SK-N-SH treated with all-trans-retinoic acid at 6 μM for 48 hours (cell line): ENCODE data around the gene UROS.

Experiments used
- ATAC-seq: fragments of 200-7000 bp; cut with Tn5 transposase; 3 replicates; pipeline ENCODE4 v1.9.1; 2020; ENCODE audit warnings: mild to moderate bottlenecking, moderate library complexity
- ARNTL ChIP-seq: fragments of 450-650 bp; formaldehyde crosslinking; IDR thresholded peaks from 2 replicates; pipeline ENCODE4 v1.5.0; 2020; ENCODE audit warnings: low read depth, mild to moderate bottlenecking, moderate library complexity, borderline replicate concordance
- BACH2 ChIP-seq: fragments of 250-450 bp; sonication (Bioruptor Pico); IDR thresholded peaks from 2 replicates; pipeline ENCODE4 v1.9.0; 2021; ENCODE audit warnings: mild to moderate bottlenecking, borderline replicate concordance
- CSDC2 ChIP-seq: fragments of 250-450 bp; sonication (Bioruptor Pico); IDR thresholded peaks from 2 replicates; pipeline ENCODE4 v1.5.0; 2020; ENCODE audit warnings: mild to moderate bottlenecking, moderate library complexity
- GLIS3 ChIP-seq: fragments of 250-450 bp; sonication (Bioruptor Pico); IDR thresholded peaks from 2 replicates; pipeline ENCODE4 v1.5.0; 2020; ENCODE audit warnings: mild to moderate bottlenecking, moderate library complexity
- ISL1 ChIP-seq: fragments of 250-450 bp; sonication (Bioruptor Pico); IDR thresholded peaks from 2 replicates; pipeline ENCODE4 v2.1.2; 2022; ENCODE audit warnings: mild to moderate bottlenecking, moderate library complexity
- OSR1 ChIP-seq: fragments of 250-450 bp; sonication (Bioruptor Pico); IDR thresholded peaks from 2 replicates; pipeline ENCODE4 v1.8.0; 2022; ENCODE audit warnings: moderate library complexity, mild to moderate bottlenecking, inconsistent platforms
- PPARA ChIP-seq: fragments of 250-450 bp; sonication (Bioruptor Pico); IDR thresholded peaks from 2 replicates; pipeline ENCODE4 v1.5.0; 2020; ENCODE audit warnings: mild to moderate bottlenecking, borderline replicate concordance
- TOX ChIP-seq: fragments of 250-450 bp; sonication (Bioruptor Pico); IDR thresholded peaks from 2 replicates; pipeline ENCODE4 v1.8.0; 2021; ENCODE audit warnings: mild to moderate bottlenecking, moderate library complexity, borderline replicate concordance
- ZC3H10 ChIP-seq: fragments of 250-450 bp; sonication (Bioruptor Pico); IDR thresholded peaks from 2 replicates; pipeline ENCODE4 v1.5.1; 2021; ENCODE audit warnings: mild to moderate bottlenecking, moderate library complexity
- ZFP3 ChIP-seq: fragments of 250-450 bp; sonication (Bioruptor Pico); IDR thresholded peaks from 2 replicates; pipeline ENCODE4 v1.5.0; 2020; ENCODE audit warnings: mild to moderate bottlenecking, moderate library complexity
- ZFP30 ChIP-seq: fragments of 450-650 bp; formaldehyde crosslinking; IDR thresholded peaks from 2 replicates; pipeline ENCODE4 v1.5.0; 2022; ENCODE audit warnings: mild to moderate bottlenecking, moderate library complexity
- ZNF565 ChIP-seq: fragments of 450-650 bp; formaldehyde crosslinking; conservative IDR thresholded peaks from 2 replicates; pipeline ENCODE4 v1.5.0; 2020; ENCODE audit warnings: low read depth, mild to moderate bottlenecking, moderate library complexity
- ZNF8 ChIP-seq: fragments of 450-650 bp; formaldehyde crosslinking; IDR thresholded peaks from 2 replicates; pipeline ENCODE4 v1.5.0; 2020; ENCODE audit warnings: mild to moderate bottlenecking, moderate library complexity
- TF ChIP-seq, protein P1 (sequence below): fragments of 250-450 bp; sonication (Bioruptor Pico); IDR thresholded peaks from 2 replicates; pipeline ENCODE4 v1.5.1; 2020; ENCODE audit warnings: low read depth, mild to moderate bottlenecking, moderate library complexity
- TF ChIP-seq, protein P2 (sequence below): fragments of 250-450 bp; sonication (Bioruptor Pico); IDR thresholded peaks from 2 replicates; pipeline ENCODE4 v1.5.1; 2021; ENCODE audit warnings: mild to moderate bottlenecking, moderate library complexity
- TF ChIP-seq, protein P3 (sequence below): fragments of 250-450 bp; sonication (Bioruptor Pico); IDR thresholded peaks from 2 replicates; pipeline ENCODE4 v1.8.0; 2021; ENCODE audit warnings: low read depth, mild to moderate bottlenecking, moderate library complexity, borderline replicate concordance
- TF ChIP-seq, protein P4 (sequence below): fragments of 250-450 bp; sonication (Bioruptor Pico); IDR thresholded peaks from 2 replicates; pipeline ENCODE4 v1.8.0; 2020; ENCODE audit warnings: mild to moderate bottlenecking, moderate library complexity, borderline replicate concordance
- TF ChIP-seq, protein P5 (sequence below): fragments of 250-450 bp; sonication (Bioruptor Pico); IDR thresholded peaks from 2 replicates; pipeline ENCODE4 v1.5.0; 2020; ENCODE audit warnings: mild to moderate bottlenecking, moderate library complexity

Gene UROS

DNA sequence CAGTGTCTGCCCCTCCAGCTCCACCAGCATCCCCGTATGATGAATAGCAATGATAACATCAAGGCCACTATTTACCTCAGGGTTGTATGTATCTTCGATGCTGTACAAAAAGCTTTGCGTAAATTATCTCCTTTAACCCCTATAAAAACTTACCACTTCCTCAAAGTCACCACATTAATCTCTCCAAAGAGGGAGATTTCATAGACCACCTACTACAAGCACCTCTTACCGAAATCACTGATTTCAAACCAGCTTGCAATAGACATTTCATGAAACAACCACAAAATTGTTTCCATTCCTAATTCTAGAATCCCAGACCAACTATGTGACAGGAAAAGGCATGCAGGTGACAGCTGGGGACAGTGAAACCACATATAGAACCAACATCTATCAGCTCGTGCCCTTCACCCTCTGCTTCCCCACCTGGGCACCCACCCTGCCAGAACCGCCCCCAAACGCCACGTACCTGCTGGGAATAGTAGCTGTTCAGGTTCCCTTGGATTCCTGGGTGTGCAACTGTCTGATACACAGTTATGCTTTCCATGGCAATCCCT, 27.3 kb downstream of the UROS start:
- no peak for TF ChIP-seq TOX (CRISPR knock-in tag)
- TF ChIP-seq ARNTL (CRISPR knock-in tag): no peak
- TF ChIP-seq, protein P1, sequence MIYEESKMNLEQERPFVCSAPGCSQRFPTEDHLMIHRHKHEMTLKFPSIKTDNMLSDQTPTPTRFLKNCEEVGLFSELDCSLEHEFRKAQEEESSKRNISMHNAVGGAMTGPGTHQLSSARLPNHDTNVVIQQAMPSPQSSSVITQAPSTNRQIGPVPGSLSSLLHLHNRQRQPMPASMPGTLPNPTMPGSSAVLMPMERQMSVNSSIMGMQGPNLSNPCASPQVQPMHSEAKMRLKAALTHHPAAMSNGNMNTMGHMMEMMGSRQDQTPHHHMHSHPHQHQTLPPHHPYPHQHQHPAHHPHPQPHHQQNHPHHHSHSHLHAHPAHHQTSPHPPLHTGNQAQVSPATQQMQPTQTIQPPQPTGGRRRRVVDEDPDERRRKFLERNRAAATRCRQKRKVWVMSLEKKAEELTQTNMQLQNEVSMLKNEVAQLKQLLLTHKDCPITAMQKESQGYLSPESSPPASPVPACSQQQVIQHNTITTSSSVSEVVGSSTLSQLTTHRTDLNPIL (CRISPR knock-in tag): no peak
- ATAC-seq: no peak

DNA sequence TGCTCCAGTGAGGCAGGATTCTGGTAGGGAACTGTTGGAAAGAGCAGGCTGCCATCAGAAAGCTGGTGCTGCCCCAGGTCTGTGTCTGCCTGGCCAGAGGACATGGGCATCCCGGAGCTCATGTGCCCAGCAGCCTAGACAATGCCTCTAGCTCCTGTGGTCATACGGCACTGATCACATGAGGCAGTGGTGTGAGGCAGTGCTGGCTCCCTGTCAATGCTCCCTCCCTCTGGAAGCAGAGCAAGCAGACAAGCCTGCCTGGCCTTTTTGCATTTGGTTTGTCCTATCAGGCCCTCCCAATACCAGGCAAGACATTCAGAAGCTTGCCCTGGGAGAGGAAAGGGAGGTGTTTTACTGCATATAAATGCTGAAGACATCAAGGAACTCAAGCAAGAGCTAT, 27.9 kb downstream of the UROS start:
- no peak for ATAC-seq
- TF ChIP-seq ARNTL (CRISPR knock-in tag): no peak
- no peak for TF ChIP-seq ZNF8 (CRISPR knock-in tag)
- TF ChIP-seq ISL1 (CRISPR knock-in tag): no peak
- TF ChIP-seq, protein P2, sequence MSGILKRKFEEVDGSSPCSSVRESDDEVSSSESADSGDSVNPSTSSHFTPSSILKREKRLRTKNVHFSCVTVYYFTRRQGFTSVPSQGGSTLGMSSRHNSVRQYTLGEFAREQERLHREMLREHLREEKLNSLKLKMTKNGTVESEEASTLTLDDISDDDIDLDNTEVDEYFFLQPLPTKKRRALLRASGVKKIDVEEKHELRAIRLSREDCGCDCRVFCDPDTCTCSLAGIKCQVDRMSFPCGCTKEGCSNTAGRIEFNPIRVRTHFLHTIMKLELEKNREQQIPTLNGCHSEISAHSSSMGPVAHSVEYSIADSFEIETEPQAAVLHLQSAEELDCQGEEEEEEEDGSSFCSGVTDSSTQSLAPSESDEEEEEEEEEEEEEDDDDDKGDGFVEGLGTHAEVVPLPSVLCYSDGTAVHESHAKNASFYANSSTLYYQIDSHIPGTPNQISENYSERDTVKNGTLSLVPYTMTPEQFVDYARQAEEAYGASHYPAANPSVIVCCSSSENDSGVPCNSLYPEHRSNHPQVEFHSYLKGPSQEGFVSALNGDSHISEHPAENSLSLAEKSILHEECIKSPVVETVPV (CRISPR knock-in tag): no peak

DNA sequence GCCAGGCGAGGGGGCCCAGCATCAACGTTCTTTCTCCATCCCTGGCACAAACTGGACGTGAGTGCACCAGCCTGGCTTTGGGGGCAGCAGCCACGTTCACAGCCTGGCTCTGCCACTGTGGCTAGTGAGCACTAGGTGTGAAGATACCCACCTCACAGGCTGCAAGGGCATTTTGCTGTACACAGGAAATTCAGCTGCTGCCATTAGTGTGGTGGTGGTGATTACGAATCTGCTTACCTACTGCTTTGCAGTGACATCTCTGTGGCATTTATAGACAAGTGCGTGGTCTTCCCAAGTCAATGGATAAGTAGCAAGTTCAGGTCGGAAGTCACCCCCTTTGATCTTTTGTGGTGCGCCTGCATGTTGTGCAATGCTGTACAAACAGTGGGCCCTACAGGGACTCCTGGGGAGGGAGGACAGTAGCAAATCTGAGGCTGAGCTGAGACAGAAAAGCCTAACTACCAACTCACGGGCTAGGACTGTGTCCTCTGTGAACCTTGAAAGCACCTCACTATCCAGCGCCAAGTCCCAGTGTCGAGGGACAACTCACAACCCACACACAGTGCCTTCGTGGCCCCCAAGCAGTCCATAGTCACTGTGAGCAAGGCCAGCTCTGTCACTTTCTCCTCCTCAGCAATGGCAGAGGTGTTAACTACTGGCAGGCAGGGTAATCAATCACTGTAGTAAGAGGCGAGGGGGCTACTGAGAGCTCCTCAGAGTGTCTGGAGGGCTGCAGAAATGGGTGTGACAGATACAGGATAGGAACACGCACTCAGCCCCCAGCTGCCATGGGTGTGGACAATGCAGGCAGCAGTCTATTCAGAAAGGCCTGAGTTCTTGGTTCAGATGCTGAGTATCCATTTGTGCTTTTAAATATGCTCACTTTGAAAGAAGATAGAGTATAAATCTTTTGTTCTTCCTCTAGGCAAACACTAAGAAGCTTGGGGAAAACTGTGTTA, 30.4 kb downstream of the UROS start:
- TF ChIP-seq GLIS3 (CRISPR knock-in tag) (no peak), ZFP3 (CRISPR knock-in tag) (no peak), ZNF565 (CRISPR knock-in tag) (no peak), ZNF8 (CRISPR knock-in tag) (no peak), PPARA (CRISPR knock-in tag) (no peak), ARNTL (CRISPR knock-in tag) (no peak), ZFP30 (no peak)
- TF ChIP-seq, protein P2 (CRISPR knock-in tag): no peak
- TF ChIP-seq, protein P3, sequence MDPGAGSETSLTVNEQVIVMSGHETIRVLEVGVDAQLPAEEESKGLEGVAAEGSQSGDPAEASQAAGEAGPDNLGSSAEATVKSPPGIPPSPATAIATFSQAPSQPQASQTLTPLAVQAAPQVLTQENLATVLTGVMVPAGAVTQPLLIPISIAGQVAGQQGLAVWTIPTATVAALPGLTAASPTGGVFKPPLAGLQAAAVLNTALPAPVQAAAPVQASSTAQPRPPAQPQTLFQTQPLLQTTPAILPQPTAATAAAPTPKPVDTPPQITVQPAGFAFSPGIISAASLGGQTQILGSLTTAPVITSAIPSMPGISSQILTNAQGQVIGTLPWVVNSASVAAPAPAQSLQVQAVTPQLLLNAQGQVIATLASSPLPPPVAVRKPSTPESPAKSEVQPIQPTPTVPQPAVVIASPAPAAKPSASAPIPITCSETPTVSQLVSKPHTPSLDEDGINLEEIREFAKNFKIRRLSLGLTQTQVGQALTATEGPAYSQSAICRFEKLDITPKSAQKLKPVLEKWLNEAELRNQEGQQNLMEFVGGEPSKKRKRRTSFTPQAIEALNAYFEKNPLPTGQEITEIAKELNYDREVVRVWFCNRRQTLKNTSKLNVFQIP (CRISPR knock-in tag): no peak
- TF ChIP-seq, all 23 proteins: peak for 0
- ATAC-seq: no peak

DNA sequence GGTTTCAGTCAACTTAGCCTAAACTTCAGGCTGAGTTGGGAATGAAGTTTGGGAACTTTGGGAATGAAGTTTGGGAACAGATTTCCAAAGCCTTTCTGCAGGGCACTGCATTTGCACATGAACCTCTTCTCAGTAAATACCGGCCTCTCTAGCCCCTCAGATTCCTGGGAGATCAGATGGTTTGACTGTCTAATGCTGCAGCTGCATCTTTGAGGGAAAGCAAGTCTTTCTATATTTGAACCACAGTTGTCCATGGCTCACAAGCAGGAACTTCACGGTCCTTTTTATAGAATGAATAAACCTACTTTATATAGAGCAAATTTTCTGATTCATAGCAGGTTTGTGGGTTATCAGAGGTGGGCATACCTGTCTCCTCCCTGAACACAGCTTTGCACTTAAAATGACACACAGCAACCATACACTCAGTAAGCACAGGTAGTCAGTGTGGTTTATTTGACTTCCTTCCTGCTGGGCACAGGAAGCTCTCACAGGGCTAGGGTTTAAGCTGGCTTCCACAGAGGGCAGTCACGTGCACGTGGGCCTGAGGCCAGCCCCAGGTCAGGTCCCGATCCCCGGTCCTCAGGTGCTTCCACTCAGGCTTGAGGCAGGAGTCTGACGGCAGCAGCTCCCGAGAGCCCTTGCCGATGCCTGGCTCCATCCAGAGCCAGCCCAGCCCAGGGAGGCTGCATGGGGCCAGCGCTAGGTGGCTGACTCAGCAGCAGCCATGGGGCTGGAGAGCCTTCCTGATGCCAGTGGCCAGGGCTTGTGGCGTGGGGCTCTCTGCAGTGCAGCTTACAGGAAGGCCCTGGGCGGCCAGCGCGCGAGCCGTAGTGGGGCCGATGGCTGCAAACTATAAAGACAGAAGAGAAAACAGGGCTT, 34.7 kb downstream of the UROS start:
- no peak for ATAC-seq

DNA sequence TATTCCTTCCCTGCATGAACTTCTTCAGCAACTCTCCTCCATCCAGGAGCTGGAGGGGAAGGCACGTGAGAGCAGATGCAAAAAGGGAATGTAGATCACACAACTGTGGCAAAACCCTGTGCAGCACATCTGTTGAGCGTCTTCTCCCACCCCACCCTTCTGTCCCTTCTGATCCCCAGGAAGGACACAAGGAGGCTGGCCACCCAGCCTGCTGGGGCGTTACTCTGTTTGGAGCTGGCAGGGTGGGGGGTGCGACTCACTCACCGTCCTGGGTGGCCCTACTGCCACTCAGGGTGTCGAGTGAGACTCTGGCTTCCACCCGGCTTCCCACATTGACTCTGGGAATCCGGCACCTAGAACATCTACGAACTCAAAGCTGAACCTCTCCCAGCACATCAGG, 37.3 kb downstream of the UROS start:
- TF ChIP-seq GLIS3 (CRISPR knock-in tag) (no peak), BACH2 (CRISPR knock-in tag) (no peak), ZNF8 (CRISPR knock-in tag) (no peak), ZNF565 (CRISPR knock-in tag) (no peak), ARNTL (CRISPR knock-in tag) (no peak)
- TF ChIP-seq, protein P4, sequence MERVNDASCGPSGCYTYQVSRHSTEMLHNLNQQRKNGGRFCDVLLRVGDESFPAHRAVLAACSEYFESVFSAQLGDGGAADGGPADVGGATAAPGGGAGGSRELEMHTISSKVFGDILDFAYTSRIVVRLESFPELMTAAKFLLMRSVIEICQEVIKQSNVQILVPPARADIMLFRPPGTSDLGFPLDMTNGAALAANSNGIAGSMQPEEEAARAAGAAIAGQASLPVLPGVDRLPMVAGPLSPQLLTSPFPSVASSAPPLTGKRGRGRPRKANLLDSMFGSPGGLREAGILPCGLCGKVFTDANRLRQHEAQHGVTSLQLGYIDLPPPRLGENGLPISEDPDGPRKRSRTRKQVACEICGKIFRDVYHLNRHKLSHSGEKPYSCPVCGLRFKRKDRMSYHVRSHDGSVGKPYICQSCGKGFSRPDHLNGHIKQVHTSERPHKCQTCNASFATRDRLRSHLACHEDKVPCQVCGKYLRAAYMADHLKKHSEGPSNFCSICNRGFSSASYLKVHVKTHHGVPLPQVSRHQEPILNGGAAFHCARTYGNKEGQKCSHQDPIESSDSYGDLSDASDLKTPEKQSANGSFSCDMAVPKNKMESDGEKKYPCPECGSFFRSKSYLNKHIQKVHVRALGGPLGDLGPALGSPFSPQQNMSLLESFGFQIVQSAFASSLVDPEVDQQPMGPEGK (CRISPR knock-in tag): no peak
- TF ChIP-seq, protein P5, sequence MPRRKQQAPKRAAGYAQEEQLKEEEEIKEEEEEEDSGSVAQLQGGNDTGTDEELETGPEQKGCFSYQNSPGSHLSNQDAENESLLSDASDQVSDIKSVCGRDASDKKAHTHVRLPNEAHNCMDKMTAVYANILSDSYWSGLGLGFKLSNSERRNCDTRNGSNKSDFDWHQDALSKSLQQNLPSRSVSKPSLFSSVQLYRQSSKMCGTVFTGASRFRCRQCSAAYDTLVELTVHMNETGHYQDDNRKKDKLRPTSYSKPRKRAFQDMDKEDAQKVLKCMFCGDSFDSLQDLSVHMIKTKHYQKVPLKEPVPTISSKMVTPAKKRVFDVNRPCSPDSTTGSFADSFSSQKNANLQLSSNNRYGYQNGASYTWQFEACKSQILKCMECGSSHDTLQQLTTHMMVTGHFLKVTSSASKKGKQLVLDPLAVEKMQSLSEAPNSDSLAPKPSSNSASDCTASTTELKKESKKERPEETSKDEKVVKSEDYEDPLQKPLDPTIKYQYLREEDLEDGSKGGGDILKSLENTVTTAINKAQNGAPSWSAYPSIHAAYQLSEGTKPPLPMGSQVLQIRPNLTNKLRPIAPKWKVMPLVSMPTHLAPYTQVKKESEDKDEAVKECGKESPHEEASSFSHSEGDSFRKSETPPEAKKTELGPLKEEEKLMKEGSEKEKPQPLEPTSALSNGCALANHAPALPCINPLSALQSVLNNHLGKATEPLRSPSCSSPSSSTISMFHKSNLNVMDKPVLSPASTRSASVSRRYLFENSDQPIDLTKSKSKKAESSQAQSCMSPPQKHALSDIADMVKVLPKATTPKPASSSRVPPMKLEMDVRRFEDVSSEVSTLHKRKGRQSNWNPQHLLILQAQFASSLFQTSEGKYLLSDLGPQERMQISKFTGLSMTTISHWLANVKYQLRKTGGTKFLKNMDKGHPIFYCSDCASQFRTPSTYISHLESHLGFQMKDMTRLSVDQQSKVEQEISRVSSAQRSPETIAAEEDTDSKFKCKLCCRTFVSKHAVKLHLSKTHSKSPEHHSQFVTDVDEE (CRISPR knock-in tag): no peak
- TF ChIP-seq, protein P3 (CRISPR knock-in tag): no peak
- no peak for ATAC-seq

More for the DNA sequence above, 34.7 kb downstream of the UROS start:
- TF ChIP-seq ZC3H10 (CRISPR knock-in tag): no peak
- TF ChIP-seq CSDC2: no peak
- no peak for TF ChIP-seq OSR1 (CRISPR knock-in tag)
